ENCODE measurements around the gene N4BP3. TPM values are rescaled to one million over a fixed set of nuclear protein-coding genes. Genes with fewer than 3 reads are reported as not detected.
A peak's percentile ranks its signal among the peaks of the same experiment; 100 is the strongest.

Gene N4BP3
- total RNA-seq, 2 donors from 2014 or later: 0.24 to 0.85 TPM

DNA sequence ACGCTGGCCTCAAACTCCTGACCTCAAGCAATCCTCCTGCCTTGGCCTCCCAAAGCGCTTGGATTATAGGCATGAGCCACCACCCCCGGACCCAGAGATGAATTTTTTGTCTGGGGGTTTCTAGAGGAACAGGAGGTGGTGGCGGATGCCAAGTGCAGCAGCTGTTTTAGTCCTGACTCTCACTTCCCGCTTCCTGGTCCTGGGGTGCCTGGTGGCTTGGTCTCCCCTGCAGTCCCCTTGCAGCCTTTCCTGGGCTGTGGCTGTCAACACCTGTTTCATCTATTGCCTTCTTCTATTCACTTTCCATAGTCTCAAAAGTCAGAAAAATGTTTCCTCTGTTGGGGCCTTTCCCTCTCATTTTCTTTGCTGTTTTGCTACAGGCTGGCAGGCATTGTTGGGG, 46.8 kb downstream of the N4BP3 start:
- TF ChIP-seq, protein P1, sequence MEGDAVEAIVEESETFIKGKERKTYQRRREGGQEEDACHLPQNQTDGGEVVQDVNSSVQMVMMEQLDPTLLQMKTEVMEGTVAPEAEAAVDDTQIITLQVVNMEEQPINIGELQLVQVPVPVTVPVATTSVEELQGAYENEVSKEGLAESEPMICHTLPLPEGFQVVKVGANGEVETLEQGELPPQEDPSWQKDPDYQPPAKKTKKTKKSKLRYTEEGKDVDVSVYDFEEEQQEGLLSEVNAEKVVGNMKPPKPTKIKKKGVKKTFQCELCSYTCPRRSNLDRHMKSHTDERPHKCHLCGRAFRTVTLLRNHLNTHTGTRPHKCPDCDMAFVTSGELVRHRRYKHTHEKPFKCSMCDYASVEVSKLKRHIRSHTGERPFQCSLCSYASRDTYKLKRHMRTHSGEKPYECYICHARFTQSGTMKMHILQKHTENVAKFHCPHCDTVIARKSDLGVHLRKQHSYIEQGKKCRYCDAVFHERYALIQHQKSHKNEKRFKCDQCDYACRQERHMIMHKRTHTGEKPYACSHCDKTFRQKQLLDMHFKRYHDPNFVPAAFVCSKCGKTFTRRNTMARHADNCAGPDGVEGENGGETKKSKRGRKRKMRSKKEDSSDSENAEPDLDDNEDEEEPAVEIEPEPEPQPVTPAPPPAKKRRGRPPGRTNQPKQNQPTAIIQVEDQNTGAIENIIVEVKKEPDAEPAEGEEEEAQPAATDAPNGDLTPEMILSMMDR (IDR thresholded peaks at IDR 0.05): no peak
- Histone ChIP-seq H3K4me1 (peaks cover 0 to 10% of the 10 kb centered on the region in 2 donors), H3K36me3 (no peaks in the 10 kb centered on the region), H3K27me3 (no peaks in the 10 kb centered on the region), H3K9me3 (no peaks in the 10 kb centered on the region), H3K4me3 (no peak overlapping the region), H3K27ac (no peak overlapping the region)
- DNase-seq (ENCODE audit: low spot score): no peak

DNA sequence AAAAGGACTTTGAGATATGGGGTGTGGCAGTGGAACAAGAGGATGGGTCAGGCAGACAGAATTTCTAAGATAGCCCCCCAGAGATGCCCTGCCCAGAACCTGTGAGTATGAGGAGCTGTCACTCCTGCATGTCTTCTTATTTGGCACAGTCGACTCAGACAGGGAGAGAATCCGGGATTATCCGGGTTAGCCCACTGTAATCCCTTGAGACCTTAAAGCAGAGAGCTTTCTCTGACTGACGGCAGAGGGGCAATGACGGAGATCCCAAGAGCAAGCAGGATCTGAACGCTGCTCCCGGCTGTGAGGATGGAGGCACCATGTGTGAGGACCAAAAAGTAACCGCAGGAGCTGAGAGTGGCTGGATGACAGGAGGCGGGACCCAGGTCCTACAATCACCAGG, 49.1 kb downstream of the N4BP3 start:
- H3K27me3 ChIP-seq: no peaks in the 10 kb centered on the region
- H3K36me3 ChIP-seq: no peaks in the 10 kb centered on the region

DNA sequence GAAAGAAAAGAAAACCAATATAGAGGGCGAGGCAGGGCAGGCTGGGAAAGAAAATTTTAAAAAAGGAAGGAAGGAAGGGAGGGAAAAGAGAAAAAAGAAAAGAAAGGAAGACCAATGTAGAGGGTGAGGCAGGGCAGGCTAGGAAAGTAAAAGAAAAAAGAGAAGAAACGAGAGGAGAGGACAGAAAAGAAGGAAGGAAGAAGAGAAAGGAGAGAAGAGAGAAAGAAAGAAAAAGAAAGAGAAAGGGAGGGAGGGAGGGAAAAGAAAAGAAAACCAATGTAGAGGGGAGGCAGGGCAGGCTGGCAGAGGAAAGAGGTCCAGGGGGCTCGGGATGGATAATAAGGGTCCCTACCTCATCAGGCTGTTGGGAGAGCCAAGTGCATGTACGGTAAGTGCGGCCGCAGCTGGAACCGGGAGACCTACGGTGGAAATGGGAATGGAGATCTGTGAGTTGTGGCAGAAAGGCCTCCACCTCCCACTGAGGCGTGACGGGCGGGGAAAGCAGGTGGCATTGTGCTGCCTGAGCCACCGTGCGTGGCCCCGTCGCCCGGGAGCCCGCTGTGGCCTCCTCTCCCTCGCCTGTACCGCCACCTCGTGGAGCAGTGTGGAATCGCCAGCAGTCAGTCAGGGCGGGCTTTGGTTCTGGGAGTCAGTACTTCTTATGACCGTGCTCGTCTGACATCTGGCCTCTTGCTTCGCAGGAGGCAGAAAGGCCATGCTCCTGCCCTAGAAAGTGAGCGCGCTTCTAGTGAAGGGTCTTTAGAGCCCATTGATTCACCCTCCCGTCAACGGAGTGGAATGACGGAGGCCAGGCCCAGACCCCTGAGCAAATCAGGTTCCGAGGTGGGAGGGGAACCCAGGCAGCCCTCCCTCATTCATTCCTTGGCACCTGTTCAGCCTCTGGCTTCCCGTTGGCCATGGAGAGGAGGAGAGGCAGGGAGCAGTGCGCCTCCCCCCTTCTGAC, 50.7 kb downstream of the N4BP3 start:
- Histone ChIP-seq H3K4me1 (peaks cover 0 to 10% of the 10 kb centered on the region in 2 donors), H3K27me3 (no peaks in the 10 kb centered on the region), H3K4me3 (peak overlapping the region in 1 of 2 donors; percentile 32), H3K36me3 (no peaks in the 10 kb centered on the region), H3K9me3 (no peaks in the 10 kb centered on the region), H3K27ac (no peak overlapping the region)
- DNase-seq (ENCODE audit: low spot score): peak; percentile 74
- TF ChIP-seq, protein P1 (IDR thresholded peaks at IDR 0.05): peak; percentile 89 to 100

More for the DNA sequence above, 49.1 kb downstream of the N4BP3 start:
- no peak for DNase-seq (ENCODE audit: low spot score)
- Histone ChIP-seq H3K4me3 (no peak overlapping the region), H3K27ac (no peak overlapping the region), H3K9me3 (no peaks in the 10 kb centered on the region), H3K4me1 (peaks cover 0 to 10% of the 10 kb centered on the region in 2 donors)
- TF ChIP-seq, protein P1 (IDR thresholded peaks at IDR 0.05): no peak

DNA sequence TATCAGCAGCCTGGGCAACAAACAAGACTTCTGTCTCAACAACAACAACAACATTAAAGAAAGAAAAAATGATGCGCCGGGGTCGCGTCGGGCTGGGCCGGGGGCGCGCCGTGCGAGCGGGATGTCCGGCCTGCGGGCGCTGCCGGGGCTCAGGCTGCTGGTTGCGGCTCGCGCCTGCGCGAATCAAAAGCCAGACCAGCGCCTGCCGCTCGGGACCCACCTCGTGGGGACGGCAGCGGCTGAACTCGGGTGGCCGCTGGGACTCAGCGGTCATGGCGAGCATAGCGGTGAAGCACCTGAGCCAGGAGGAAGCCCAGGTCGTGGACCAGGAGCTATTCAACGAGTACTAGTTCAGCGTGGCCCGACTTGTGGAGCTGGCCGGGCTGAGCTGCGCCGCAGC, 52.2 kb downstream of the N4BP3 start:
- Histone ChIP-seq H3K27me3 (no peaks in the 10 kb centered on the region), H3K36me3 (no peaks in the 10 kb centered on the region), H3K4me1 (peaks cover 0 to 10% of the 10 kb centered on the region in 2 donors), H3K27ac (no peak overlapping the region), H3K4me3 (no peak overlapping the region), H3K9me3 (no peaks in the 10 kb centered on the region)
- TF ChIP-seq, protein P1 (IDR thresholded peaks at IDR 0.05): no peak
- no peak for DNase-seq (ENCODE audit: low spot score)

DNA sequence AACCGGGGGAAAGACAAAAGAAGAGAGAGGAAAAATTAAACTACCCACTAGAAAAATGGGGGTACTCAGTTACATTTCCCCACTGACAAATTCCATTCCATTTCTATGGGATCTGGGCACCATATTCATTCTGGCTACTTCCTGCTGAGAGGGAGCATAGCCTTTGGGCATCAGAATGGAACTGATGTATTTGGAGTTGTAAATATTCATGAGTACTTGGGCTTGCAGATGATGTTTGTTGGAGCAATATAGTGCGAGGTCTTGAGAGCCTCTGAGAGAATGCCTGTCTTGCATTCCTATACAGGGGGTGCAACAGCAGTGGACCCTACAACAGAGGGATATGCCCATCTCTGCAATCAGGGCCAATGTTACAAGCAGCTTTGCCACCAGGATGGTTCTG, 57.1 kb downstream of the N4BP3 start:
- H3K9me3 ChIP-seq: no peaks in the 10 kb centered on the region
- no peaks in the 10 kb centered on the region for H3K4me1 ChIP-seq
- no peak overlapping the region for H3K27ac ChIP-seq
- no peaks in the 10 kb centered on the region for H3K36me3 ChIP-seq
- TF ChIP-seq, protein P1 (IDR thresholded peaks at IDR 0.05): no peak
- no peaks in the 10 kb centered on the region for H3K27me3 ChIP-seq
- no peak overlapping the region for H3K4me3 ChIP-seq
- no peak for DNase-seq (ENCODE audit: low spot score)

Data from right atrium auricular region (tissue), 2 donors.